HG03521 (cell line): Measurements from ENCODE around the gene WNT2.
"Not testable (repeated sequence)": the region's sequence is repeated elsewhere in the genome, so short reads cannot be mapped to it uniquely, and the experiment has no call there.

Experiments used
- ATAC-seq: cut with Tn5 transposase; IDR thresholded peaks from one replicate; pipeline ENCODE4 v1.9.1; 2021; ENCODE audit warnings: mild to moderate bottlenecking, moderate library complexity; ENCODE audit not compliant: unreplicated experiment

WNT2 gene

GRCh38 chr7:117312593-117313580 lies 10.0 kb downstream of the WNT2 start:
- ATAC-seq: no peak

- ATAC-seq: no peak
Measured at GRCh38 chr7:117308891-117309290, 14.0 kb downstream of the WNT2 start.

- no peak for ATAC-seq
Measured at GRCh38 chr7:117302396-117302795, 20.5 kb downstream of the WNT2 start.

- not testable (repeated sequence) for ATAC-seq
Measured at GRCh38 chr7:117300506-117300905, 22.4 kb downstream of the WNT2 start.

- no peak for ATAC-seq
Measured at GRCh38 chr7:117297606-117298005, 25.3 kb downstream of the WNT2 start.

GRCh38 chr7:117296066-117296465 lies 26.8 kb downstream of the WNT2 start:
- ATAC-seq: no peak

- no peak for ATAC-seq
Measured at GRCh38 chr7:117285826-117286225, 37.0 kb downstream of the WNT2 start.

- ATAC-seq: no peak
Measured at GRCh38 chr7:117284692-117285091, 38.2 kb downstream of the WNT2 start.

- ATAC-seq: no peak
Measured at GRCh38 chr7:117283779-117284178, 39.1 kb downstream of the WNT2 start.

GRCh38 chr7:117283371-117283770 lies 39.5 kb downstream of the WNT2 start:
- ATAC-seq: no peak

GRCh38 chr7:117282239-117282812 lies 40.5 kb downstream of the WNT2 start:
- ATAC-seq: no peak

- ATAC-seq: no peak
Measured at GRCh38 chr7:117281562-117281961, 41.3 kb downstream of the WNT2 start.

- no peak for ATAC-seq
Measured at GRCh38 chr7:117279931-117280557, 42.8 kb downstream of the WNT2 start.

- no peak for ATAC-seq
Measured at GRCh38 chr7:117279203-117279602, 43.7 kb downstream of the WNT2 start.

- ATAC-seq: no peak
Measured at GRCh38 chr7:117278040-117278439, 44.8 kb downstream of the WNT2 start.

- no peak for ATAC-seq
Measured at GRCh38 chr7:117277576-117277975, 45.3 kb downstream of the WNT2 start.

- no peak for ATAC-seq
Measured at GRCh38 chr7:117274951-117275350, 47.9 kb downstream of the WNT2 start.

- no peak for ATAC-seq
Measured at GRCh38 chr7:117273814-117274225, 49.0 kb downstream of the WNT2 start.

- ATAC-seq: no peak
Measured at GRCh38 chr7:117273325-117273724, 49.5 kb downstream of the WNT2 start.

- ATAC-seq: no peak
Measured at GRCh38 chr7:117272017-117272759, 50.7 kb downstream of the WNT2 start.

- ATAC-seq: no peak
Measured at GRCh38 chr7:117271566-117271965, 51.3 kb downstream of the WNT2 start.
